Spleen (tissue), 11 donors: ENCODE data around the gene IFNA2. TPM values are rescaled to one million over a fixed set of nuclear protein-coding genes. Genes with fewer than 3 reads are reported as not detected.
"Not testable (repeated sequence)": the region's sequence is repeated elsewhere in the genome, so short reads cannot be mapped to it uniquely, and the experiment has no call there.

Experiments
- DNase-seq: peaks from one replicate; pipeline ENCODE4 v3.0.0-alpha.2; 2020
- H3K27ac ChIP-seq, 8 donors: fragments of 200-600 bp; sonication (generic) in 7 of 8; 1 replicate in 4 of 8; 2 replicates in 4 of 8; pipeline versions ENCODE4 v1.5.0 to v1.8.0; 2016 to 2021; ENCODE audit warnings: inconsistent platforms in 4 of 8, mild to moderate bottlenecking in 4 of 8, moderate library complexity in 1 of 8
- H3K27me3 ChIP-seq, 7 donors: fragments of 200-600 bp; sonication (generic) in 6 of 7; replicated peaks in 1 of 7; 1 replicate in 4 of 7; 2 replicates in 3 of 7; pipeline versions ENCODE4 v1.5.0 to v1.8.0; 2016 to 2021; ENCODE audit warnings: inconsistent platforms in 3 of 7, mild to moderate bottlenecking in 1 of 7
- H3K36me3 ChIP-seq, 6 donors: fragments of 200-600 bp; sonication (generic) in 5 of 6; 1 replicate in 4 of 6; 2 replicates in 2 of 6; pipeline versions ENCODE4 v1.5.0 to v1.8.0; 2016 to 2021; ENCODE audit warnings: inconsistent platforms in 2 of 6
- H3K4me1 ChIP-seq, 6 donors: fragments of 200-600 bp; sonication (generic) in 5 of 6; 1 replicate in 3 of 6; 2 replicates in 3 of 6; pipeline versions ENCODE4 v1.5.0 to v1.8.0; 2016 to 2021; ENCODE audit warnings: inconsistent platforms in 3 of 6
- H3K4me3 ChIP-seq, 8 donors: fragments of 200-600 bp; sonication (generic) in 7 of 8; 1 replicate in 4 of 8; 2 replicates in 4 of 8; pipeline versions ENCODE4 v1.5.0 to v1.8.0; 2016 to 2021; ENCODE audit warnings: inconsistent platforms in 4 of 8, mild to moderate bottlenecking in 4 of 8, moderate library complexity in 2 of 8
- H3K9me3 ChIP-seq, 8 donors: fragments of 200-600 bp; sonication (generic) in 7 of 8; 1 replicate in 4 of 8; 2 replicates in 4 of 8; pipeline versions ENCODE4 v1.5.0 to v1.8.0; 2016 to 2021; ENCODE audit warnings: inconsistent platforms in 4 of 8
- POLR2A ChIP-seq, 3 donors: fragments of 450-650 bp; IDR thresholded peaks; one replicate each; pipeline ENCODE4 v1.5.1; 2017; ENCODE audit warnings: antibody characterized with exemption in 3 of 3, mild to moderate bottlenecking in 1 of 3
- POLR2AphosphoS5 ChIP-seq, 3 donors: sonication (generic); formaldehyde crosslinking; IDR thresholded peaks; one replicate each; pipeline ENCODE4 v1.5.1; 2017; ENCODE audit warnings: antibody characterized with exemption in 3 of 3
- WGBS, 5 donors: extraction: QIAGEN DNeasy Blood & Tissue Kit in 3 of 5; methylation state at CpG; one replicate each; pipeline versions ENCODE4 v1.1.5 to v1.1.7; 2013 to 2018; 5-methylcytosine and 5-hydroxymethylcytosine counted together
- intact Hi-C: fragments of 100-400 bp; cut with DNase I; formaldehyde crosslinking; loops from one replicate; pipeline ENCODE4 v1.15.0; 2023; ENCODE audit warnings: low total_unique reads
- polyA plus RNA-seq, 3 donors: library from polyadenylated mRNA; stranded (reverse); fragments of 200-250 nt; gene quantifications; one replicate each; pipeline ENCODE4 v1.2.1, GENCODE V29; 2013
- total RNA-seq, 7 donors: library from RNA; depleted of rRNA in 3 of 7; stranded (reverse); fragments of >200 nt in 3 of 7; fragmentation: NEBNext Ultra II Directional in 4 of 7; extraction: Animal tissue kit (Norgen Biotek cat#: 25700) in 4 of 7; gene quantifications; one replicate each; pipeline versions ENCODE4 v1.1.0 to v1.2.1, GENCODE V29; 2016 to 2021
- TF ChIP-seq, protein P1 (sequence below), 11 experiments: fragments of 200-600 bp in 7 of 11; fragments of 450-650 bp in 4 of 11; sonication (generic) in 4 of 11; IDR thresholded peaks in 8 of 11; conservative IDR thresholded peaks in 3 of 11; 1 replicate in 7 of 11; 2 replicates in 4 of 11; pipeline versions ENCODE4 v1.4.0 to v1.8.0; 2016 to 2021; ENCODE audit warnings: antibody characterized with exemption in 11 of 11, inconsistent platforms in 4 of 11, mild to moderate bottlenecking in 1 of 11
- donor health status: healthy with polysubstance abuse.
- donor health status: DM: no; HTN: no; CAD: no; lungs with moderate emphysema.
- donor health status: DM: no; HTN: no; CAD: no.
- donor health status: Bipolar disorder and iron deficiency.
- donor health status: healthy.
- donor health status: DM: no; HTN: no; CAD: no.
- donor health status: DM: yes; HTN: yes; CAD: no.

The IFNA2 gene
- total and polyA plus RNA-seq, 10 donors = 0.86 to 0.88 TPM; not detected in 8

- H3K36me3 ChIP-seq = no peaks in the 10 kb centered on the region
- H3K4me1 ChIP-seq = peaks cover 0 to 35% (median 26%) of the 10 kb centered on the region in 6 donors
- TF ChIP-seq POLR2A (IDR thresholded peaks at IDR 0.05) (no peak), POLR2AphosphoS5 (IDR thresholded peaks at IDR 0.05) (no peak)
- H3K27ac ChIP-seq = peak overlapping the region in 1 of 8 donors; percentile 13
- no peaks in the 10 kb centered on the region for H3K9me3 ChIP-seq
- DNase-seq = no peak
- intact Hi-C loops = no loop called here
- H3K27me3 ChIP-seq = peaks cover 0 to 20% (median 0%) of the 10 kb centered on the region in 7 donors
- WGBS, 5 donors = 51 to 59% (median 56%) methylated on average over 5 of the region's 5 CpGs
- H3K4me3 ChIP-seq = peak overlapping the region in 2 of 8 donors; percentile 4 to 32
These were observed 3.5 kb downstream of the IFNA2 start for GRCh38 chr9:21381448-21382339.

DNA sequence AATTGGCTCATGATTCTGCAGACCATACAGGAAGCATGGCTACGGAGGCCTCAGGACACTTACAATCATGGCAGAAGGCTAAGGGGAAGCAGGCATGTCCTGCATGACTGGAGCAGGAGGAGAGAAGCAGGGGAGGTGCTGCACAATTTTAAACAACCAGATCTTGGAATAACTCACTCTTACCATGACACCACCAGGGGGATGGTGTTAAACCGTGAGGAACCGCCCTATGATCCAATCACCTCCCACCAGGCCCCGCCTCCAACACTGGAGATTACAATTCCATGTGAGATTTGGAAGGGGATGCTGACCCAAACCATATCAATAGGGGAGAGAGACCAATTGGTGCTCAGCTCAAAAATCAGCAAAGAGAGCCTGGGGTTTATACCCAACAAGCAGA is 13.7 kb downstream of the IFNA2 start:
- intact Hi-C loops = not testable (repeated sequence)
- 77 to 92% (median 81%) methylated on average over 4 of the region's 4 CpGs for WGBS, 5 donors

GRCh38 chr9:21367957-21368356 is 17.2 kb downstream of the IFNA2 start, which contains the start of gene IFNA13:
TSS of gene IFNA13 (minus strand) at chr9:21368057. CDS start at chr9:21368010, 47 bp downstream.
- Histone ChIP-seq H3K4me1 (no peaks in the 10 kb centered on the region), H3K27ac (no peak within 1 kb of the TSS), H3K36me3 (no peaks in the 10 kb centered on the region), H3K9me3 (no peaks in the 10 kb centered on the region), H3K4me3 (no peak within 1 kb of the TSS), H3K27me3 (peaks cover 0 to 9% (median 0%) of the 10 kb centered on the region in 7 donors)
- WGBS, 5 donors = 87 to 96% (median 91%) methylated on average over 3 of the region's 3 CpGs
- intact Hi-C loops = no loop called here
- no peak for TF ChIP-seq POLR2A (IDR thresholded peaks at IDR 0.05)
- TF ChIP-seq, protein P1, sequence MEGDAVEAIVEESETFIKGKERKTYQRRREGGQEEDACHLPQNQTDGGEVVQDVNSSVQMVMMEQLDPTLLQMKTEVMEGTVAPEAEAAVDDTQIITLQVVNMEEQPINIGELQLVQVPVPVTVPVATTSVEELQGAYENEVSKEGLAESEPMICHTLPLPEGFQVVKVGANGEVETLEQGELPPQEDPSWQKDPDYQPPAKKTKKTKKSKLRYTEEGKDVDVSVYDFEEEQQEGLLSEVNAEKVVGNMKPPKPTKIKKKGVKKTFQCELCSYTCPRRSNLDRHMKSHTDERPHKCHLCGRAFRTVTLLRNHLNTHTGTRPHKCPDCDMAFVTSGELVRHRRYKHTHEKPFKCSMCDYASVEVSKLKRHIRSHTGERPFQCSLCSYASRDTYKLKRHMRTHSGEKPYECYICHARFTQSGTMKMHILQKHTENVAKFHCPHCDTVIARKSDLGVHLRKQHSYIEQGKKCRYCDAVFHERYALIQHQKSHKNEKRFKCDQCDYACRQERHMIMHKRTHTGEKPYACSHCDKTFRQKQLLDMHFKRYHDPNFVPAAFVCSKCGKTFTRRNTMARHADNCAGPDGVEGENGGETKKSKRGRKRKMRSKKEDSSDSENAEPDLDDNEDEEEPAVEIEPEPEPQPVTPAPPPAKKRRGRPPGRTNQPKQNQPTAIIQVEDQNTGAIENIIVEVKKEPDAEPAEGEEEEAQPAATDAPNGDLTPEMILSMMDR (IDR thresholded peaks at IDR 0.05 in 8 of 11, conservative IDR thresholded peaks at IDR 0.05 in 3 of 11) = no peak
- TF ChIP-seq POLR2AphosphoS5 (IDR thresholded peaks at IDR 0.05) = no peak
- no peak for DNase-seq

More for the DNA sequence above, 13.7 kb downstream of the IFNA2 start:
- not testable (repeated sequence) for H3K9me3 ChIP-seq, H3K4me3 ChIP-seq, H3K4me1 ChIP-seq, H3K36me3 ChIP-seq, DNase-seq, H3K27ac ChIP-seq
- peaks cover 0 to 11% (median 0%) of the 10 kb centered on the region in 7 donors for H3K27me3 ChIP-seq

DNA sequence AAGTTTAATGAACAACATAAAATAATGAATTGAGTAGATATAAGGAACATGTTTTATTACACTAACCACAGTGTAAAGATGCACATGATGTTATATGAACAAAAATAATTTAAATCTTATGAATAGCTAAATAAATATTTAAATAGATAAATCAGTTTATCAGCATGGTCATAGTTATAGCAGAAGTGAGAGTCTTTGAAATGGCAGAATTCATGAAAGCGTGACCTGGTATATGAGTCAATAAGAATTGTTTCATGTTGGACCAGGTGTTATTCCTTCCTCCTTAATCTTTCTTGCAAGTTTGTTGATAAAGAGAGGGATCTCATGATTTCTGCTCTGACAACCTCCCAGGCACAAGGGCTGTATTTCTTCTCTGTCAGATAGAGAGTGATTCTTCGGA is 18.0 kb downstream of the IFNA2 start:
- 71 to 90% (median 85%) methylated on average over 1 of the region's 2 CpGs for WGBS, 5 donors
- intact Hi-C loops, DNase-seq: not testable (repeated sequence)

GRCh38 chr9:21362287-21362686 is 22.9 kb downstream of the IFNA2 start:
- Histone ChIP-seq H3K4me1 (peaks cover 0 to 13% (median 9%) of the 10 kb centered on the region in 6 donors), H3K27me3 (peaks cover 0 to 5% (median 0%) of the 10 kb centered on the region in 7 donors), H3K4me3 (no peak overlapping the region), H3K9me3 (no peaks in the 10 kb centered on the region), H3K27ac (no peak overlapping the region), H3K36me3 (no peaks in the 10 kb centered on the region)
- no peak for DNase-seq
- intact Hi-C loops = no loop called here
- TF ChIP-seq, protein P1 (IDR thresholded peaks at IDR 0.05 in 8 of 11, conservative IDR thresholded peaks at IDR 0.05 in 3 of 11) = no peak
- TF ChIP-seq POLR2A (IDR thresholded peaks at IDR 0.05) (no peak), POLR2AphosphoS5 (IDR thresholded peaks at IDR 0.05) (no peak)
- 80 to 94% (median 91%) methylated on average over 8 of the region's 8 CpGs for WGBS, 5 donors

More for the DNA sequence above, 18.0 kb downstream of the IFNA2 start:
- H3K36me3 ChIP-seq, H3K27ac ChIP-seq, H3K4me3 ChIP-seq, H3K27me3 ChIP-seq, H3K9me3 ChIP-seq, H3K4me1 ChIP-seq: not testable (repeated sequence)
